ENCODE data around the gene EPC1. TPM values are rescaled to one million over a fixed set of nuclear protein-coding genes. Genes with fewer than 3 reads are reported as not detected.
"Not testable (repeated sequence)": the region's sequence is repeated elsewhere in the genome, so short reads cannot be mapped to it uniquely, and the experiment has no call there.

Gene EPC1
- total and polyA plus RNA-seq, 7 donors: 13.2 to 54.3 (median 42.6) TPM

DNA sequence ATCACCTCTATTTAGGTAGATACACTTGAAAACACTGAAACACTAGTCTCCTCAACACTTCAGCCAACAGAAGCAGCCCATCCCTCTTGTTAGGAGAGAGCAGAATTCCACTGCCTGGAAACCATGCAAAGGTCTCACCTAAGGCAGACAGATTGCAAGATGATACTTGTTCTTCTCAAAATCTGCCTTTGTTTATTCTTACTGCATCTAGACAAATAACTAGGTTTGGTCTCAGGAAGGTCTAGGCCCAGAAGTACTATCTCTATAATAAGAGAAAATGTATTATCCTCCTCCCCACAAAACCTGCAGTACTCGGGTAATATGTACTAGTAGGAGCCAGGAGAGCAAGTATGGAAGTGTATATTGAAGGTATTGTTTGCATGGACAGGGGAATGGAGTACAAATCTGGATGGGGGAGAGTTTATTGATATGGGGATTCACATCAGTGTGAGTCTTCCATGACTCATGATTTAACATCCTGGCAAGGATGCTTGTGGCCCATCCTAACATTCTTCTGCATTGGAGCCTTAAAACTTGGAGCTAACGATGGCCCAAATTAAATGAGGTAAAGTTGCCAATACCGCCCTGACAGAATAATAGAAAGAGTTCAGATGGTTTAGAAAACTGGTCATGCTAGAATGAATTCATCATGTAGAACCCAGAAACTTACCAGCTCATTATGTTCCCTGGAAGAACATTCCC is 109.2 kb downstream of the EPC1 start:
- H3K4me3 ChIP-seq: no peak overlapping the region
- no peaks in the 10 kb centered on the region for H3K4me1 ChIP-seq
- H3K27ac ChIP-seq: no peak overlapping the region
- H3K9me3 ChIP-seq: no peaks in the 10 kb centered on the region
- no peak for TF ChIP-seq POLR2A (IDR thresholded peaks at IDR 0.05)
- TF ChIP-seq EP300 (IDR thresholded peaks at IDR 0.05): no peak
- TF ChIP-seq, protein P1, sequence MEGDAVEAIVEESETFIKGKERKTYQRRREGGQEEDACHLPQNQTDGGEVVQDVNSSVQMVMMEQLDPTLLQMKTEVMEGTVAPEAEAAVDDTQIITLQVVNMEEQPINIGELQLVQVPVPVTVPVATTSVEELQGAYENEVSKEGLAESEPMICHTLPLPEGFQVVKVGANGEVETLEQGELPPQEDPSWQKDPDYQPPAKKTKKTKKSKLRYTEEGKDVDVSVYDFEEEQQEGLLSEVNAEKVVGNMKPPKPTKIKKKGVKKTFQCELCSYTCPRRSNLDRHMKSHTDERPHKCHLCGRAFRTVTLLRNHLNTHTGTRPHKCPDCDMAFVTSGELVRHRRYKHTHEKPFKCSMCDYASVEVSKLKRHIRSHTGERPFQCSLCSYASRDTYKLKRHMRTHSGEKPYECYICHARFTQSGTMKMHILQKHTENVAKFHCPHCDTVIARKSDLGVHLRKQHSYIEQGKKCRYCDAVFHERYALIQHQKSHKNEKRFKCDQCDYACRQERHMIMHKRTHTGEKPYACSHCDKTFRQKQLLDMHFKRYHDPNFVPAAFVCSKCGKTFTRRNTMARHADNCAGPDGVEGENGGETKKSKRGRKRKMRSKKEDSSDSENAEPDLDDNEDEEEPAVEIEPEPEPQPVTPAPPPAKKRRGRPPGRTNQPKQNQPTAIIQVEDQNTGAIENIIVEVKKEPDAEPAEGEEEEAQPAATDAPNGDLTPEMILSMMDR (IDR thresholded peaks at IDR 0.05): no peak
- no peak for TF ChIP-seq POLR2AphosphoS5 (IDR thresholded peaks at IDR 0.05)
- intact Hi-C loops (cut with DNase I): no loop called here
- no peak for DNase-seq
- H3K36me3 ChIP-seq: no peaks in the 10 kb centered on the region
- WGBS, 2 donors: 92 to 95% methylated on average over 3 of the region's 3 CpGs
- no peaks in the 10 kb centered on the region for H3K27me3 ChIP-seq

DNA sequence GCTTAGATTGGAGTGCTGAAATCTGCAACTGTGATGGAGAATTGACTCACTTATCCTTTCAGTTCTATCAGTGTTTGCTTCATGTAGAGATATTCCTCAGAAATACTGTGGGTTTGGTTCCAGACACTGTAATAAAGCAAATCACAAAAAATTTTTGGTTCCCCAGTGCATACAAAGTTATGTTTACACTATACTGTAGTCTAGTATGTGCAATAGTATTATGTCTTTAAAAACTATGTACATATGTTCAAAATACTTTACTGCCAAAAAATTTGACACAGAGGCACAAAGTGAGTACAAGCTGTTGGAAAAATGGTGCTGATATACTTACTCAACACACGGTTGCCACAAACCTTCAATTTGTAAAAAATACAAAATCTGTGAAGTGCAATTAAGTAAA is 112.5 kb downstream of the EPC1 start:
- DNase-seq: no peak
- H3K4me3 ChIP-seq: no peak overlapping the region
- no peaks in the 10 kb centered on the region for H3K4me1 ChIP-seq
- WGBS, 2 donors: 82% methylated on average over 1 of the region's 1 CpG
- intact Hi-C loops (cut with DNase I): no loop called here
- H3K36me3 ChIP-seq: no peaks in the 10 kb centered on the region
- no peaks in the 10 kb centered on the region for H3K27me3 ChIP-seq
- H3K9me3 ChIP-seq: no peaks in the 10 kb centered on the region
- no peak overlapping the region for H3K27ac ChIP-seq
- TF ChIP-seq POLR2A (IDR thresholded peaks at IDR 0.05) (no peak), EP300 (IDR thresholded peaks at IDR 0.05) (no peak), POLR2AphosphoS5 (IDR thresholded peaks at IDR 0.05) (no peak)
- TF ChIP-seq, protein P1 (IDR thresholded peaks at IDR 0.05): no peak

DNA sequence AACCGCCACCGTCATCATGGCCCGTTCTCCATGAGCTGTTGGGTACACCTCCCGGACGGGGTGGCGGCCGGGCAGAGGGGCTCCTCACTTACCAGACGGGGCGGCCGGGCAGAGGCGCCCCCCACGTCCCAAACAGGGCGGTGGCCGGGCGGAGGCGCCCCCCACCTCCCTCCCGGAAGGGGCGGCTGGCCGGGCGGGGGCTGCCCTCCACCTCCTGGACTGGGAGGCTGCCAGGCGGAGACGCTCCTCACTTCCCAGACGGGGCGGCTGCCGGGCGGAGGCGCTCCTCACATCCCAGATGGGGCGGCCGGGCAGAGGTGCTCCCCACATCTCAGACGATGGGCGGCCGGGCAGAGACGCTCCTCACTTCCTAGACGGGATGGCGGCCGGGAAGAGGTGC is 113.6 kb downstream of the EPC1 start:
- H3K4me1 ChIP-seq; H3K9me3 ChIP-seq; H3K4me3 ChIP-seq; DNase-seq; H3K36me3 ChIP-seq; intact Hi-C loops (cut with DNase I); H3K27ac ChIP-seq; H3K27me3 ChIP-seq: not testable (repeated sequence)
- WGBS, 2 donors: 96 to 97% methylated on average over 36 of the region's 36 CpGs

- no peaks in the 10 kb centered on the region for H3K9me3 ChIP-seq
- DNase-seq: no peak
- no peak overlapping the region for H3K4me3 ChIP-seq
- H3K27me3 ChIP-seq: no peaks in the 10 kb centered on the region
- TF ChIP-seq EP300 (IDR thresholded peaks at IDR 0.05): no peak
- TF ChIP-seq, protein P1 (IDR thresholded peaks at IDR 0.05): no peak
- TF ChIP-seq POLR2AphosphoS5 (IDR thresholded peaks at IDR 0.05): no peak
- TF ChIP-seq POLR2A (IDR thresholded peaks at IDR 0.05): no peak
- 20 to 57% methylated on average over 1 of the region's 1 CpG for WGBS, 2 donors
- H3K36me3 ChIP-seq: no peaks in the 10 kb centered on the region
- intact Hi-C loops (cut with DNase I): no loop called here
- H3K27ac ChIP-seq: no peak overlapping the region
- H3K4me1 ChIP-seq: no peaks in the 10 kb centered on the region
Observed at GRCh38 chr10:32232378-32232777, 114.6 kb downstream of the EPC1 start.

DNA sequence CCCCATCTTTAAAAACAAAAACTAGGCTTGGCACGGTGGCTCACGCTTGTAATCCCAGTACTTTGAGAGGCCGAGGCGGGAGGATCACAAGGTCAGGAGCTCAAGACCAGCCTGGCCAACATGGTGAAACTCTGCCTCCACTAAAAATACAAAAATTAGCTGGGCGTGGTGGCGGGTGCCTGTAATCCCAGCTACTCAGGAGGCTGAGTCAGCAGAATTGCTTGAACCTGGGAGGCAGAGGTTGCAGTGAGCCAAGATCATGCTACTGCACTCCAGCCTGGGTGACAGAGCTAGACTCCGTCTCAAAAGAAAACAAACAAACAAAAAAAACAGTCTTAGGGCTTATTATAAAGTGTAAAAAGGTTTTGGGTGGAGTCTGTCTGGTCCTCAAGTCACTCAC is 117.2 kb downstream of the EPC1 start:
- 88 to 98% methylated on average over 7 of the region's 7 CpGs for WGBS, 2 donors
- H3K27ac ChIP-seq; H3K4me1 ChIP-seq; H3K9me3 ChIP-seq; intact Hi-C loops (cut with DNase I); DNase-seq; H3K27me3 ChIP-seq; H3K4me3 ChIP-seq; H3K36me3 ChIP-seq: not testable (repeated sequence)

- no peak for TF ChIP-seq POLR2AphosphoS5 (IDR thresholded peaks at IDR 0.05)
- no peak for TF ChIP-seq POLR2A (IDR thresholded peaks at IDR 0.05)
- no peak for TF ChIP-seq EP300 (IDR thresholded peaks at IDR 0.05)
- TF ChIP-seq, protein P1 (IDR thresholded peaks at IDR 0.05): no peak
- no peak for DNase-seq
- no peaks in the 10 kb centered on the region for H3K4me1 ChIP-seq
- no peaks in the 10 kb centered on the region for H3K9me3 ChIP-seq
- intact Hi-C loops (cut with DNase I): no loop called here
- no peaks in the 10 kb centered on the region for H3K27me3 ChIP-seq
- no peak overlapping the region for H3K27ac ChIP-seq
- WGBS, 2 donors: 44 to 59% methylated on average over 3 of the region's 3 CpGs
- no peak overlapping the region for H3K4me3 ChIP-seq
- H3K36me3 ChIP-seq: no peaks in the 10 kb centered on the region
Observed at GRCh38 chr10:32229170-32229569, 117.8 kb downstream of the EPC1 start.

Measured in sigmoid colon (tissue), 7 donors.